HEK293 (cell line): Measurements from ENCODE around the gene AKAP6.

ENCODE experiments used
- CTCF ChIA-PET: fragments of 350-600 bp; formaldehyde crosslinking; extraction: SDS; loops from one replicate; lab custom pipeline; 2021; ENCODE audit warnings: antibody characterized with exemption; lab: Yijun Ruan, JAX
- POLR2A ChIA-PET: fragments of 300-600 bp; formaldehyde crosslinking; extraction: SDS; loops from one replicate; lab custom pipeline; 2020; ENCODE audit warnings: antibody characterized with exemption, inconsistent platforms; lab: Yijun Ruan, JAX
- H3K27ac ChIP-seq: fragments of 200-500 bp; sonication (Bioruptor generic); 2 replicates; pipeline ENCODE4 v1.5.1; 2014; ENCODE audit warnings: low read depth, low read length, control low read depth, inconsistent platforms; ENCODE audit errors: extremely low read depth
- H3K36me3 ChIP-seq, 2 experiments: fragments of 200-500 bp in 1 of 2; sonication (Bioruptor generic) in 1 of 2; 1 replicate in 1 of 2; 2 replicates in 1 of 2; pipeline ENCODE4 v1.5.1; 2014 to 2017; ENCODE audit warnings: inconsistent platforms in 2 of 2, low read length in 2 of 2; ENCODE audit not compliant: control insufficient read depth in 2 of 2, insufficient read depth in 1 of 2
- H3K4me1 ChIP-seq: fragments of 200-500 bp; sonication (Bioruptor generic); 2 replicates; pipeline ENCODE4 v1.5.1; 2014; ENCODE audit warnings: mild to moderate bottlenecking, low read length, inconsistent platforms; ENCODE audit not compliant: control insufficient read depth, insufficient read depth
- H3K4me3 ChIP-seq: 2 replicates; pipeline ENCODE4 v1.5.1; 2011; ENCODE audit warnings: low read depth, mild to moderate bottlenecking, control low read depth, low read length, moderate library complexity
- H3K9me3 ChIP-seq: fragments of 200-500 bp; sonication (Bioruptor generic); 2 replicates; pipeline ENCODE4 v1.5.1; 2014; ENCODE audit warnings: low read depth, low read length, inconsistent platforms; ENCODE audit not compliant: control insufficient read depth, insufficient read depth
- EGR2 ChIP-seq: fragments of 450-650 bp; formaldehyde crosslinking; IDR thresholded peaks from 2 replicates; pipeline ENCODE4 v1.5.1; 2016; ENCODE audit warnings: low read depth, missing biosample characterization, missing genetic modification characterization
- GFI1B ChIP-seq: fragments of 450-650 bp; formaldehyde crosslinking; IDR thresholded peaks from 2 replicates; pipeline ENCODE4 v1.5.1; 2016; ENCODE audit warnings: missing biosample characterization, missing genetic modification characterization
- HOXA7 ChIP-seq: sonication (generic); formaldehyde crosslinking; IDR thresholded peaks from 2 replicates; pipeline ENCODE4 v1.8.1; 2022; ENCODE audit warnings: missing genetic modification reagents, borderline replicate concordance
- PRDM1 ChIP-seq: fragments of 450-650 bp; formaldehyde crosslinking; IDR thresholded peaks from 2 replicates; pipeline ENCODE4; 2016; ENCODE audit warnings: missing biosample characterization, missing genetic modification characterization
- PRDM2 ChIP-seq: fragments of 450-650 bp; formaldehyde crosslinking; IDR thresholded peaks from 2 replicates; pipeline ENCODE4 v1.5.1; 2016; ENCODE audit warnings: missing biosample characterization, missing genetic modification characterization, borderline replicate concordance
- TRIM28 ChIP-seq: IDR thresholded peaks from 2 replicates; pipeline ENCODE4 v1.6.1; 2011; ENCODE audit warnings: low read length, control low read depth, borderline replicate concordance
- ZNF10 ChIP-seq: fragments of 450-650 bp; formaldehyde crosslinking; IDR thresholded peaks from 2 replicates; pipeline ENCODE4 v1.5.1; 2017; ENCODE audit warnings: missing biosample characterization, missing genetic modification characterization
- ZNF138 ChIP-seq: fragments of 450-650 bp; formaldehyde crosslinking; IDR thresholded peaks from 2 replicates; pipeline ENCODE4 v1.5.1; 2016; ENCODE audit warnings: missing biosample characterization, missing genetic modification characterization, borderline replicate concordance
- ZNF155 ChIP-seq: fragments of 450-650 bp; formaldehyde crosslinking; IDR thresholded peaks from 2 replicates; pipeline ENCODE4 v1.5.1; 2016; ENCODE audit warnings: missing biosample characterization, missing genetic modification characterization
- ZNF221 ChIP-seq: fragments of 450-650 bp; formaldehyde crosslinking; IDR thresholded peaks from 2 replicates; pipeline ENCODE4 v1.5.1; 2017; ENCODE audit warnings: missing biosample characterization, missing genetic modification characterization, borderline replicate concordance
- ZNF335 ChIP-seq: fragments of 450-650 bp; formaldehyde crosslinking; conservative IDR thresholded peaks from 2 replicates; pipeline ENCODE4 v1.5.1; 2016; ENCODE audit warnings: missing biosample characterization, missing genetic modification characterization
- ZNF366 ChIP-seq: fragments of 450-650 bp; formaldehyde crosslinking; conservative IDR thresholded peaks from 2 replicates; pipeline ENCODE4 v1.5.1; 2016; ENCODE audit warnings: missing biosample characterization, missing genetic modification characterization
- ZNF391 ChIP-seq: fragments of 450-650 bp; formaldehyde crosslinking; IDR thresholded peaks from 2 replicates; pipeline ENCODE4 v1.5.1; 2016; ENCODE audit warnings: low read depth, missing biosample characterization, missing genetic modification characterization, borderline replicate concordance
- ZNF473 ChIP-seq: fragments of 450-650 bp; formaldehyde crosslinking; IDR thresholded peaks from 2 replicates; pipeline ENCODE4 v1.5.1; 2017; ENCODE audit warnings: missing biosample characterization, missing genetic modification characterization
- ZNF510 ChIP-seq: fragments of 450-650 bp; formaldehyde crosslinking; IDR thresholded peaks from 2 replicates; pipeline ENCODE4 v1.5.1; 2018; ENCODE audit warnings: mild to moderate bottlenecking, missing genetic modification characterization, missing biosample characterization; ENCODE audit not compliant: insufficient replicate concordance
- ZNF621 ChIP-seq: fragments of 450-650 bp; formaldehyde crosslinking; IDR thresholded peaks from 2 replicates; pipeline ENCODE4 v1.5.1; 2017; ENCODE audit warnings: missing biosample characterization, missing genetic modification characterization
- ZNF626 ChIP-seq: fragments of 450-650 bp; sonication (Bioruptor Pico); formaldehyde crosslinking; IDR thresholded peaks from 2 replicates; pipeline ENCODE4 v1.5.1; 2018; ENCODE audit warnings: missing biosample characterization, missing genetic modification characterization, inconsistent platforms
- ZNF830 ChIP-seq: fragments of 450-650 bp; IDR thresholded peaks from 2 replicates; pipeline ENCODE4 v1.5.0; 2018; ENCODE audit warnings: missing biosample characterization, missing genetic modification characterization, low read depth, mild to moderate bottlenecking, moderate library complexity
- ZSCAN4 ChIP-seq: fragments of 450-650 bp; formaldehyde crosslinking; IDR thresholded peaks from 2 replicates; pipeline ENCODE4 v1.5.1; 2017; ENCODE audit warnings: missing biosample characterization, missing genetic modification characterization
- ZXDB ChIP-seq: fragments of 450-650 bp; formaldehyde crosslinking; IDR thresholded peaks from 2 replicates; pipeline ENCODE4 v1.5.1; 2016; ENCODE audit warnings: missing biosample characterization, missing genetic modification characterization
- TF ChIP-seq, protein P1 (sequence below): fragments of 450-650 bp; formaldehyde crosslinking; IDR thresholded peaks from 2 replicates; pipeline ENCODE4; 2016; ENCODE audit warnings: missing biosample characterization, missing genetic modification characterization
- TF ChIP-seq, protein P2 (sequence below): fragments of 450-650 bp; formaldehyde crosslinking; IDR thresholded peaks from 2 replicates; pipeline ENCODE4 v1.5.1; 2016; ENCODE audit warnings: missing biosample characterization, missing genetic modification characterization
- TF ChIP-seq, protein P3 (sequence below): fragments of 450-650 bp; formaldehyde crosslinking; IDR thresholded peaks from 2 replicates; pipeline ENCODE4 v1.5.1; 2017; ENCODE audit warnings: missing biosample characterization, missing genetic modification characterization

AKAP6 gene

GRCh38 chr14:32480337-32480736 lies 151.2 kb downstream of the AKAP6 start:
- Histone ChIP-seq H3K4me3 (no peak overlapping the region), H3K9me3 (no peaks in the 10 kb centered on the region), H3K36me3 (no peaks in the 10 kb centered on the region), H3K4me1 (no peaks in the 10 kb centered on the region), H3K27ac (no peak overlapping the region)
- ChIA-PET CTCF (no interaction called here), POLR2A (no interaction called here)
- TF ChIP-seq HOXA7 (CRISPR knock-in tag) (no peak), ZNF366 (tag by site-specific recombination) (no peak), ZNF221 (tag by site-specific recombination) (no peak), ZNF473 (no peak), ZNF138 (tag by site-specific recombination) (no peak)
- TF ChIP-seq, all 188 proteins: peak for 0

- CTCF ChIA-PET = no interaction called here
- Histone ChIP-seq H3K27ac (no peak overlapping the region), H3K36me3 (no peaks in the 10 kb centered on the region), H3K9me3 (no peaks in the 10 kb centered on the region), H3K4me1 (no peaks in the 10 kb centered on the region), H3K4me3 (no peak overlapping the region)
- POLR2A ChIA-PET = no interaction called here
- TF ChIP-seq HOXA7 (CRISPR knock-in tag) (no peak), ZNF10 (no peak), ZNF510 (no peak), ZXDB (tag by site-specific recombination) (no peak), GFI1B (tag by site-specific recombination) (no peak), PRDM2 (tag by site-specific recombination) (no peak)
- TF ChIP-seq, protein P1, sequence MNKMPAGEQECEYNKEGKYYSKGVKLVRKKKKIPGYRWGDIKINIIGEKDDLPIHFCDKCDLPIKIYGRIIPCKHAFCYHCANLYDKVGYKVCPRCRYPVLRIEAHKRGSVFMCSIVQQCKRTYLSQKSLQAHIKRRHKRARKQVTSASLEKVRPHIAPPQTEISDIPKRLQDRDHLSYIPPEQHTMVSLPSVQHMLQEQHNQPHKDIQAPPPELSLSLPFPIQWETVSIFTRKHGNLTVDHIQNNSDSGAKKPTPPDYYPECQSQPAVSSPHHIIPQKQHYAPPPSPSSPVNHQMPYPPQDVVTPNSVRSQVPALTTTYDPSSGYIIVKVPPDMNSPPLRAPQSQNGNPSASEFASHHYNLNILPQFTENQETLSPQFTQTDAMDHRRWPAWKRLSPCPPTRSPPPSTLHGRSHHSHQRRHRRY = no peak
These were observed 152.6 kb downstream of the AKAP6 start for GRCh38 chr14:32481707-32482106.

- Histone ChIP-seq H3K9me3 (no peaks in the 10 kb centered on the region), H3K4me1 (no peaks in the 10 kb centered on the region), H3K27ac (no peak overlapping the region), H3K36me3 (no peaks in the 10 kb centered on the region), H3K4me3 (no peak overlapping the region)
- ChIA-PET CTCF (no interaction called here), POLR2A (no interaction called here)
- no peak for TF ChIP-seq ZNF626 (tag by site-specific recombination)
- no peak for TF ChIP-seq EGR2
- TF ChIP-seq, protein P2, sequence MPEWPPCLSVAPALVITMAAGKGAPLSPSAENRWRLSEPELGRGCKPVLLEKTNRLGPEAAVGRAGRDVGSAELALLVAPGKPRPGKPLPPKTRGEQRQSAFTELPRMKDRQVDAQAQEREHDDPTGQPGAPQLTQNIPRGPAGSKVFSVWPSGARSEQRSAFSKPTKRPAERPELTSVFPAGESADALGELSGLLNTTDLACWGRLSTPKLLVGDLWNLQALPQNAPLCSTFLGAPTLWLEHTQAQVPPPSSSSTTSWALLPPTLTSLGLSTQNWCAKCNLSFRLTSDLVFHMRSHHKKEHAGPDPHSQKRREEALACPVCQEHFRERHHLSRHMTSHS = no peak
- no peak for TF ChIP-seq ZNF621 (tag by site-specific recombination)
- TF ChIP-seq, protein P3, sequence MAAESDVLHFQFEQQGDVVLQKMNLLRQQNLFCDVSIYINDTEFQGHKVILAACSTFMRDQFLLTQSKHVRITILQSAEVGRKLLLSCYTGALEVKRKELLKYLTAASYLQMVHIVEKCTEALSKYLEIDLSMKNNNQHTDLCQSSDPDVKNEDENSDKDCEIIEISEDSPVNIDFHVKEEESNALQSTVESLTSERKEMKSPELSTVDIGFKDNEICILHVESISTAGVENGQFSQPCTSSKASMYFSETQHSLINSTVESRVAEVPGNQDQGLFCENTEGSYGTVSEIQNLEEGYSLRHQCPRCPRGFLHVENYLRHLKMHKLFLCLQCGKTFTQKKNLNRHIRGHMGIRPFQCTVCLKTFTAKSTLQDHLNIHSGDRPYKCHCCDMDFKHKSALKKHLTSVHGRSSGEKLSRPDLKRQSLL = no peak
- TF ChIP-seq ZNF155 (tag by site-specific recombination) = no peak
- TF ChIP-seq ZSCAN4 (tag by site-specific recombination) = no peak
- no peak for TF ChIP-seq ZNF335
- TF ChIP-seq ZNF830 (tag by site-specific recombination) = no peak
- TF ChIP-seq ZNF391 = no peak
- TF ChIP-seq PRDM1 = no peak
- TF ChIP-seq TRIM28 = no peak
These were observed 162.4 kb downstream of the AKAP6 start for GRCh38 chr14:32491416-32492016.
